Psoas muscle (tissue), 8 donors: Measurements from ENCODE around the gene EML4. TPM values are rescaled to one million over a fixed set of nuclear protein-coding genes. Genes with fewer than 3 reads are reported as not detected.

ENCODE experiments used
- ATAC-seq, 4 donors: fragments of 200-7000 bp; cut with Tn5 transposase; one replicate each; pipeline ENCODE4 v1.9.1; 2020; ENCODE audit warnings: moderate library complexity in 3 of 4, mild to moderate bottlenecking in 2 of 4
- DNase-seq, 2 donors: peaks; one replicate each; pipeline ENCODE4 v3.0.0-alpha.2; 2020
- H3K27ac ChIP-seq: fragments of 200-600 bp; one replicate; pipeline ENCODE4 v1.8.0; 2022
- H3K27me3 ChIP-seq, 3 donors: fragments of 200-600 bp in 1 of 3; one replicate each; pipeline versions ENCODE4 v1.6.1 to v1.8.0; 2013 to 2022; ENCODE audit warnings: low read length in 2 of 3, mild to moderate bottlenecking in 2 of 3, moderate library complexity in 1 of 3; ENCODE audit not compliant: insufficient read depth in 3 of 3
- H3K36me3 ChIP-seq, 2 donors: fragments of 200-600 bp in 1 of 2; one replicate each; pipeline versions ENCODE4 v1.6.1 to v1.8.0; 2013 to 2022; ENCODE audit warnings: low read depth in 1 of 2, mild to moderate bottlenecking in 1 of 2, moderate library complexity in 1 of 2; ENCODE audit not compliant: insufficient read depth in 1 of 2
- H3K4me1 ChIP-seq: fragments of 200-600 bp; one replicate; pipeline ENCODE4 v1.8.0; 2022
- H3K4me3 ChIP-seq: fragments of 200-600 bp; one replicate; pipeline ENCODE4 v1.8.0; 2022; ENCODE audit warnings: mild to moderate bottlenecking
- H3K9me3 ChIP-seq: fragments of 200-600 bp; one replicate; pipeline ENCODE4 v1.8.0; 2022
- WGBS, 3 donors: extraction: QIAGEN DNeasy Blood & Tissue Kit; methylation state at CpG; one replicate each; pipeline versions ENCODE4 v1.1.6 to v1.1.7; 2013; 5-methylcytosine and 5-hydroxymethylcytosine counted together
- intact Hi-C, 2 donors: fragments of 100-400 bp; cut with DNase I; formaldehyde crosslinking; loops; one replicate each; pipeline versions ENCODE4 v1.11.0 to v1.14.2; 2022
- long read RNA-seq, 2 donors: library from polyadenylated mRNA; unstranded; transcript quantifications; one replicate each; pipeline ENCODE4 v2.0.0, GENCODE V29; 2021
- polyA plus RNA-seq, 3 donors: library from polyadenylated mRNA; stranded (reverse); fragments of 200-250 nt; gene quantifications; one replicate each; pipeline ENCODE4 v1.2.3, GENCODE V29; 2013
- total RNA-seq, 4 donors: library from RNA; stranded (reverse); fragmentation: NEBNext Ultra II Directional in 2 of 4; extraction: Animal tissue kit (Norgen Biotek cat#: 25700) in 2 of 4; gene quantifications; one replicate each; pipeline versions ENCODE4 v1.2.1 to v1.2.4, GENCODE V29; 2021 to 2023
- TF ChIP-seq, protein P1 (sequence below): fragments of 200-600 bp; IDR thresholded peaks from one replicate; pipeline ENCODE4 v1.8.0; 2022; ENCODE audit warnings: antibody characterized with exemption
- donor health status: healthy with polysubstance abuse.
- donor health status: DM: no; HTN: no; CAD: no; lungs with moderate emphysema.
- donor health status: Bipolar disorder and iron deficiency.
- donor health status: healthy.
- donor health status: DM: yes; HTN: yes; CAD: no.
- donor health status: DM: no; HTN: no; CAD: no.
- donor health status: DM: no; HTN: no; CAD: no.
- donor health status: DM: yes; HTN: yes; CAD: no.

EML4 gene, protein sequence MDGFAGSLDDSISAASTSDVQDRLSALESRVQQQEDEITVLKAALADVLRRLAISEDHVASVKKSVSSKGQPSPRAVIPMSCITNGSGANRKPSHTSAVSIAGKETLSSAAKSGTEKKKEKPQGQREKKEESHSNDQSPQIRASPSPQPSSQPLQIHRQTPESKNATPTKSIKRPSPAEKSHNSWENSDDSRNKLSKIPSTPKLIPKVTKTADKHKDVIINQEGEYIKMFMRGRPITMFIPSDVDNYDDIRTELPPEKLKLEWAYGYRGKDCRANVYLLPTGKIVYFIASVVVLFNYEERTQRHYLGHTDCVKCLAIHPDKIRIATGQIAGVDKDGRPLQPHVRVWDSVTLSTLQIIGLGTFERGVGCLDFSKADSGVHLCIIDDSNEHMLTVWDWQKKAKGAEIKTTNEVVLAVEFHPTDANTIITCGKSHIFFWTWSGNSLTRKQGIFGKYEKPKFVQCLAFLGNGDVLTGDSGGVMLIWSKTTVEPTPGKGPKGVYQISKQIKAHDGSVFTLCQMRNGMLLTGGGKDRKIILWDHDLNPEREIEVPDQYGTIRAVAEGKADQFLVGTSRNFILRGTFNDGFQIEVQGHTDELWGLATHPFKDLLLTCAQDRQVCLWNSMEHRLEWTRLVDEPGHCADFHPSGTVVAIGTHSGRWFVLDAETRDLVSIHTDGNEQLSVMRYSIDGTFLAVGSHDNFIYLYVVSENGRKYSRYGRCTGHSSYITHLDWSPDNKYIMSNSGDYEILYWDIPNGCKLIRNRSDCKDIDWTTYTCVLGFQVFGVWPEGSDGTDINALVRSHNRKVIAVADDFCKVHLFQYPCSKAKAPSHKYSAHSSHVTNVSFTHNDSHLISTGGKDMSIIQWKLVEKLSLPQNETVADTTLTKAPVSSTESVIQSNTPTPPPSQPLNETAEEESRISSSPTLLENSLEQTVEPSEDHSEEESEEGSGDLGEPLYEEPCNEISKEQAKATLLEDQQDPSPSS
- total RNA-seq (1 to 10 TPM; 4.4 to 7.5 (median 6.0) TPM), polyA plus RNA-seq (1 to 10 TPM; 2.7 to 8.9 (median 3.0) TPM)
- long read RNA-seq, donor 1, full-length matches to known transcripts: 1 of 3 reads
- long read RNA-seq, donor 1, partial matches to known transcripts: 2 of 3 reads
- long read RNA-seq, donor 1, other reads (novel, unspliced or antisense): 0 of 3 reads
- long read RNA-seq, donor 2, full-length matches to known transcripts: 2 of 5 reads
- long read RNA-seq, donor 2, partial matches to known transcripts: 1 of 5 reads
- long read RNA-seq, donor 2, other reads (novel, unspliced or antisense): 2 of 5 reads

GRCh38 chr2:42169100-42169873 lies at the start of gene EML4:
Gene EML4 (plus strand): TSS chr2:42169353. CDS start chr2:42169612, 259 bp downstream.
- H3K36me3 ChIP-seq: no peaks in the 10 kb centered on the region
- peak; percentile 98 to 99 (median 99) for ATAC-seq
- TF ChIP-seq, protein P1, sequence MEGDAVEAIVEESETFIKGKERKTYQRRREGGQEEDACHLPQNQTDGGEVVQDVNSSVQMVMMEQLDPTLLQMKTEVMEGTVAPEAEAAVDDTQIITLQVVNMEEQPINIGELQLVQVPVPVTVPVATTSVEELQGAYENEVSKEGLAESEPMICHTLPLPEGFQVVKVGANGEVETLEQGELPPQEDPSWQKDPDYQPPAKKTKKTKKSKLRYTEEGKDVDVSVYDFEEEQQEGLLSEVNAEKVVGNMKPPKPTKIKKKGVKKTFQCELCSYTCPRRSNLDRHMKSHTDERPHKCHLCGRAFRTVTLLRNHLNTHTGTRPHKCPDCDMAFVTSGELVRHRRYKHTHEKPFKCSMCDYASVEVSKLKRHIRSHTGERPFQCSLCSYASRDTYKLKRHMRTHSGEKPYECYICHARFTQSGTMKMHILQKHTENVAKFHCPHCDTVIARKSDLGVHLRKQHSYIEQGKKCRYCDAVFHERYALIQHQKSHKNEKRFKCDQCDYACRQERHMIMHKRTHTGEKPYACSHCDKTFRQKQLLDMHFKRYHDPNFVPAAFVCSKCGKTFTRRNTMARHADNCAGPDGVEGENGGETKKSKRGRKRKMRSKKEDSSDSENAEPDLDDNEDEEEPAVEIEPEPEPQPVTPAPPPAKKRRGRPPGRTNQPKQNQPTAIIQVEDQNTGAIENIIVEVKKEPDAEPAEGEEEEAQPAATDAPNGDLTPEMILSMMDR: no peak
- H3K4me3 ChIP-seq: peak within 1 kb of the TSS; percentile 94
- DNase-seq: peak; percentile 90 to 94
- peak within 1 kb of the TSS; percentile 86 for H3K27ac ChIP-seq
- no peaks in the 10 kb centered on the region for H3K27me3 ChIP-seq
- 0% methylated on average over 65 to 87 of the region's 88 CpGs for WGBS, 3 donors
- intact Hi-C loops: no loop called here
- H3K4me1 ChIP-seq: peaks cover 22% of the 10 kb centered on the region
- no peaks in the 10 kb centered on the region for H3K9me3 ChIP-seq

GRCh38 chr2:42123426-42123825 lies 45.7 kb upstream of the EML4 start:
- peaks cover 0 to 12% (median 0%) of the 10 kb centered on the region in 3 donors for H3K27me3 ChIP-seq
- TF ChIP-seq, protein P1: no peak
- H3K4me1 ChIP-seq: no peaks in the 10 kb centered on the region
- intact Hi-C loops: no loop called here
- ATAC-seq (no peak), DNase-seq (no peak)
- no peaks in the 10 kb centered on the region for H3K36me3 ChIP-seq
- no peak overlapping the region for H3K4me3 ChIP-seq
- no peaks in the 10 kb centered on the region for H3K9me3 ChIP-seq
- H3K27ac ChIP-seq: no peak overlapping the region

DNA sequence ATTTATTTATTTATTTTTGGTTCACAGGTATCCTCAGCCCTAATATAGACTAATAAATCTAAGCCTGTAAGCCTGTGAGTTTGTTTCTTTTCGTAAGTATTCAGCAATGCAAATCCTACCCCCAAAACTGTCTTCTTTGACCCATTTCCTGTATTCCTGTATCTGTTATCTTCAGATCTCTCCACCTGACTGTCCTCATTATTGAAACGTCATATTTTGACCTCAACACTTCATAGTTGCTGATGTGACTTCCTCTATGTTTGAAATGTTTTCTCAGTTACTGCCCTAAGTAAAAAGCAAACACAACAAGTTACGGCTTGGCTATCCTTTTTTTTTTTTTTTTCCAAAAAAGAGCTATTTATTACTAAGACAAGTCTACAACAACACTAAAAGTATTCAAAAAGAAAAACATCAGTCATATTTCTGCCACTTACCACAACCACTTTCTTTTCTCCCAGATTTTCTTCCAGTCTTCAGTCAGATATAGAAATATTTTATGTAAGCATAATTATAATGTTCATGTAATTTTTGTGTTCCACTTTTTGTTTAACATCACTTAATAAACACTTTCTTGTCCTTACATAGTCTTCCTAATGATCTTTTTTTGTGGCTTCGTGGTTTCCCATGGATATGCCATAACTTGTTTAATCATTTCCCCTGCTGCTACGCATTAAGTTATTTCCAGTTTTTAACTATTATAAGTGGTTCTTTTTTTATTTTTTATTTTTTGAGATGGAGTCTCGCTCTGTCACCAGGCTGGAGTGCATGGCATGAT lies 45.0 kb upstream of the EML4 start:
- H3K27ac ChIP-seq: no peak overlapping the region
- no peaks in the 10 kb centered on the region for H3K4me1 ChIP-seq
- ATAC-seq: no peak
- no peaks in the 10 kb centered on the region for H3K36me3 ChIP-seq
- TF ChIP-seq, protein P1: no peak
- 83 to 89% (median 86%) methylated on average over 6 of the region's 6 CpGs for WGBS, 3 donors
- no peak overlapping the region for H3K4me3 ChIP-seq
- peaks cover 0 to 12% (median 0%) of the 10 kb centered on the region in 3 donors for H3K27me3 ChIP-seq
- no peaks in the 10 kb centered on the region for H3K9me3 ChIP-seq
- intact Hi-C loops: no loop called here
- no peak for DNase-seq
